Ectodermal cell (in vitro differentiated cells): ENCODE results near the gene GULP1. TPM values are rescaled to one million over a fixed set of nuclear protein-coding genes. Genes with fewer than 3 reads are reported as not detected.

ENCODE experiments used
- H3K27ac ChIP-seq: 2 replicates; pipeline ENCODE4 v1.7.0; 2013; ENCODE audit warnings: mild to moderate bottlenecking, low read depth, low read length; ENCODE audit not compliant: insufficient read depth, poor library complexity, severe bottlenecking
- H3K27me3 ChIP-seq: 2 replicates; pipeline ENCODE4 v1.7.0; 2013; ENCODE audit warnings: mild to moderate bottlenecking, low read length; ENCODE audit not compliant: insufficient read depth, control insufficient read depth, poor library complexity, severe bottlenecking
- H3K36me3 ChIP-seq: one replicate; pipeline ENCODE4 v1.7.0; 2013; ENCODE audit warnings: low read length; ENCODE audit not compliant: control insufficient read depth, insufficient read depth
- H3K4me1 ChIP-seq: one replicate; pipeline ENCODE4 v1.7.0; 2013; ENCODE audit warnings: low read length; ENCODE audit not compliant: control insufficient read depth, insufficient read depth
- H3K4me3 ChIP-seq: 2 replicates; pipeline ENCODE4 v1.7.0; 2013; ENCODE audit warnings: low read depth, low read length, control low read depth; ENCODE audit not compliant: insufficient read depth
- H3K9me3 ChIP-seq: 2 replicates; pipeline ENCODE4 v1.7.0; 2013; ENCODE audit warnings: mild to moderate bottlenecking, low read length, moderate library complexity; ENCODE audit not compliant: control insufficient read depth
- WGBS, 2 experiments: methylation state at CpG; one replicate each; pipeline ENCODE4 v1.1.7; 2013; ENCODE audit warnings: missing lambda C conversion rate in 2 of 2; 5-methylcytosine and 5-hydroxymethylcytosine counted together
- polyA plus RNA-seq, 4 experiments: library from polyadenylated mRNA; stranded (reverse); fragments of 50-300 nt; gene quantifications; one replicate each; pipeline ENCODE4 v1.2.3, GENCODE V29; 2013

The GULP1 gene
- polyA plus RNA-seq (2013, experiment 1 of 4) = 88.3 TPM
- polyA plus RNA-seq (2013, experiment 2 of 4) = 96.1 TPM
- polyA plus RNA-seq (2013, experiment 3 of 4) = 85.3 TPM
- 98.1 TPM for polyA plus RNA-seq (2013, experiment 4 of 4)

DNA sequence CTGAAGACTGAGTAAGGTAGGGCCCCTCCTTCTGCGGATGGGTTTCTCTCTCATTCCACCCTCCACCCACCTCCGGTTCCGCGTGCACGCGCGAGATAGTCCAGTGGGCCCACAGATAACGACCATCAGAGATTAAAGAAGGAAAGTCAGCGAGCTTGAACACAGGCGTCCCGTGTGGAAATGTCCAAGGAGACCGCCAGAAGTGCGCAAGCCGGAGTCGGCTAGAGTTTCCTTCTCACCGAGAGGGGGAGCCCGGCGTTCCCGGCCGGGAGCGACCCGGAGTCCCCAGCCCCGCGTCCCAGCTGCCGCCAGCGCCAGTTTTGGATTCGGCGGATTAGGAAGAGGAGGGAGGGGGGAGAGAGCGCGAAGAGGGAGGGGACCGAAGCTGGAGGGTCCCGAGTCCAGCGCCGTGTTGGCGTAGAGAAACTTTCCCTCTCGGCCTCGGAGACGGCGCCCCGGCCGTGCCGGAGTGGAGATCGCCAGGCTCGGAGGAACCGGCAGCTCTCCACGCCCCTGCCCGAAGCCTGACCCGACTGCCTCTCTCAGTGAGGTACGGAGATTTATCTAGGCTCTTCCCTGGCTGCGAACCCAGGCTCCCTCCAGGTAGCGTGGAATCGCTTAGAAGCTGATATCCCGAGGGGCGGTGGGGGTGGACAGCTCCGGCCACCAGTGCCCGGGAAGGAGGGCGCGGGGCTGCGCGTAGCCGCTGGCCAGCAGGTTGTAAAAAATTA lies at the start of gene GULP1:
TSS of gene GULP1 (plus strand) at position 258 of the 731 bp plus-strand sequence. CDS start 185,829 bp downstream, outside the sequence.
- Histone ChIP-seq H3K27me3 (no peaks in the 10 kb centered on the region), H3K4me3 (peak within 1 kb of the TSS; percentile 88), H3K27ac (peak within 1 kb of the TSS; percentile 91), H3K4me1 (no peaks in the 10 kb centered on the region), H3K36me3 (no peaks in the 10 kb centered on the region), H3K9me3 (no peaks in the 10 kb centered on the region)
- WGBS, 2 experiments = 0% methylated on average over 61 of the region's 61 CpGs

- Histone ChIP-seq H3K27me3 (no peaks in the 10 kb centered on the region), H3K27ac (no peak overlapping the region), H3K36me3 (no peaks in the 10 kb centered on the region), H3K4me3 (no peak overlapping the region), H3K9me3 (peaks cover 2% of the 10 kb centered on the region), H3K4me1 (no peaks in the 10 kb centered on the region)
- no CpG with 5 or more reads among the region's 1 CpG for WGBS, 2 experiments
Observed at GRCh38 chr2:188243381-188243780, 48.3 kb upstream of the GULP1 start.

DNA sequence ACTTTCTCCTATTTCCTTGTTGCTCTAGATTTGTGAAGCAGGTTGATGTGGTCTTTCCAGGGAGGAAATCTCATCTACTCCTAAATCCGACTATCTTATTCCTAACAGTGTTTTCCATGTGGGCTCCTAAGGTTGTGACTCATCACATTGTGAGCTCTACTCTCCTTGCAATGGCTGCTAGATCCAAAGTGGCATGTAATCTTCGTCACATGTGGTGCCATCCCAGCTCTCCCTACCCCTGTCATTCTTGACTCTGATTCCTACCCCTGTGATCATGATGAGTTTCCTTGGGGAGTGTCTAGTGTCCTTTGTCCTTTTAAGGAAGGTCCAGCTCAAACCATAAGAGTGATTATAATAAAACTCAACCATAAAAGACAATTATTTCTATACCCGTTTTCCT lies 47.3 kb upstream of the GULP1 start:
- no peaks in the 10 kb centered on the region for H3K36me3 ChIP-seq
- H3K4me3 ChIP-seq = no peak overlapping the region
- H3K27me3 ChIP-seq = no peaks in the 10 kb centered on the region
- no peak overlapping the region for H3K27ac ChIP-seq
- no peaks in the 10 kb centered on the region for H3K4me1 ChIP-seq
- WGBS, 2 experiments = 90 to 91% methylated on average over 3 of the region's 3 CpGs
- no peaks in the 10 kb centered on the region for H3K9me3 ChIP-seq

- no peaks in the 10 kb centered on the region for H3K9me3 ChIP-seq
- no peaks in the 10 kb centered on the region for H3K27me3 ChIP-seq
- no peak overlapping the region for H3K4me3 ChIP-seq
- H3K36me3 ChIP-seq = no peaks in the 10 kb centered on the region
- 91% methylated on average over 4 of the region's 5 CpGs for WGBS, 2 experiments
- no peaks in the 10 kb centered on the region for H3K4me1 ChIP-seq
- no peak overlapping the region for H3K27ac ChIP-seq
Observed at GRCh38 chr2:188245230-188245629, 46.4 kb upstream of the GULP1 start.

DNA sequence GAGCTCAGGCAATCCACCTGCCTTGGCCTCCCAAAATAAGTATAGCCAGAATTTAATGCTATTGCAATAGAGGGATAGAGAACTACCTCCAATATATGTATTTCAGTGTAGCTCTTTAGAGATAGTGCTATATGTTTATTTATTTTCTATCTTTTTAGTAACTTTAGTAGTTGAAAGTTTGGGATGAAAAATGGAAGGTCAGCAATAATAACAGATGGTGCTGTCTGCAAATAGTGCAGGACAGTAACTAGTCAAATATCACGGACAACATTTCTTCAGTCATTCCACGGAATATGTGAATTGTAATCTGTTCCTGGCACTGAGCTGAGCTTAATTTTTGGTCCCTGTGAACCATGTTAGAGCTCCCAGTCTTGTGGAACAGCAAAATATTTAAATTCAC lies 43.2 kb upstream of the GULP1 start:
- Histone ChIP-seq H3K4me1 (peaks cover 2% of the 10 kb centered on the region), H3K27ac (no peak overlapping the region), H3K9me3 (no peaks in the 10 kb centered on the region), H3K4me3 (no peak overlapping the region), H3K27me3 (no peaks in the 10 kb centered on the region), H3K36me3 (no peaks in the 10 kb centered on the region)
- 98 to 100% methylated on average over 2 of the region's 2 CpGs for WGBS, 2 experiments

DNA sequence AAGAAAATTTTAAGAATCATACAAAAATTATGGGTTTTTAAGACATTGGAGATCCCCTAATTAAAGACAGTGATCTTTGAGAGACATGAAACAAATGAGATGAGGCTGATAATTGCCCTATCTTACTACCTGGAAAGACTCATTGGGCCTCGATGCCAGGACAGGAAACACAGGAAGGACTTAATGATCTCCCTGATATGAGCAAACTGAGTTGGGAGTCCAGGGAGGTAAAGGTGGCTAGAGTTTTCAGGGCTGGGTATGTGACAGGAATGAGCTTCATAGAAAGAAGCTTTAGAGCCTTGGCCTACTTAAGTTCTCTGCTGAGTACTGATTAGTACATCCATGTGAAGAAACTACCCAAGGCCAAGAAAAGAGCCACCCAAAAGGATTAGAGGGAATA lies 40.6 kb upstream of the GULP1 start:
- 97 to 100% methylated on average over 1 of the region's 1 CpG for WGBS, 2 experiments

DNA sequence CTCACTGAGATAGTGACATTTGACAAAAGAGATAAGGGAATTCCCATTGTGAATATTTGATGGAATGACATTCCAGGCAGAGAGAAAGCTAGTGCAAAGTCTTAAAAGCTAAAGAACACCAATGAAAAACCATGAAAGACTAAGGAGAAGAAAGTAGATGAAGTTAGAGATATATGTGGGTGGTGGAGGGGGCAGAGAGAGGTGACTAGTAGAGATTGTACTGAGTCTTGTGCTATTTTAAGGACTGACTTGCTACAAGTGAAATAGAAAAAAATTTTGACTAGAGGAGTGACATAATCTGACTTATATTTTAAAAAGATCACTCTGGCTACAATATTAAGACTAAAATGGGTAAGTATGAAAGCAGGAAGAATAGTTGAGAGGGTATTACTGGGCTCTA lies 35.3 kb upstream of the GULP1 start:
- Histone ChIP-seq H3K9me3 (no peaks in the 10 kb centered on the region), H3K4me3 (no peak overlapping the region), H3K4me1 (no peaks in the 10 kb centered on the region), H3K27ac (no peak overlapping the region), H3K27me3 (no peaks in the 10 kb centered on the region), H3K36me3 (no peaks in the 10 kb centered on the region)

More for the DNA sequence above, 40.6 kb upstream of the GULP1 start:
- Histone ChIP-seq H3K4me3 (no peak overlapping the region), H3K27me3 (no peaks in the 10 kb centered on the region), H3K27ac (no peak overlapping the region), H3K36me3 (no peaks in the 10 kb centered on the region), H3K4me1 (peaks cover 2% of the 10 kb centered on the region), H3K9me3 (no peaks in the 10 kb centered on the region)

DNA sequence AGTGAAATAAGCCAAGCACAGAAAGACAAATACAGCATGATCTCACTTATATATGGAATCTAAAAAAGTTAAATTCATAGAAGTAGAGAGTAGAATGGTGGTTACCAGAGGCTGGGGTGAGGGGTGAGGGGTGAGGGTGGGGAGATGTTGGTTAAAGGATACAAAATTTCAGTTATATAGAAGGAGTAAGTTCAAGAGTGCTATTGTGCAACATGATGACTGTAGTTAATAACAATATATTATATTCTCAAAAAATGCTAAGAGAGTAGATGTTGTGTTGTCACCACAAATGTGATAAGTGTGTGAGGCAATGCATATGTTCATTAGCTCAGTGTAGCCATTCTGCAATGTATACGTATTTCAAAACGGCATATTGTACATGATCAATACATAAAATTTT lies 26.4 kb upstream of the GULP1 start:
- Histone ChIP-seq H3K4me1 (no peaks in the 10 kb centered on the region), H3K27ac (no peak overlapping the region), H3K9me3 (no peaks in the 10 kb centered on the region), H3K36me3 (no peaks in the 10 kb centered on the region), H3K4me3 (no peak overlapping the region), H3K27me3 (no peaks in the 10 kb centered on the region)
- WGBS, 2 experiments = 92% methylated on average over 2 of the region's 2 CpGs; no CpG with 5 or more reads in 1 of the 2 experiments

DNA sequence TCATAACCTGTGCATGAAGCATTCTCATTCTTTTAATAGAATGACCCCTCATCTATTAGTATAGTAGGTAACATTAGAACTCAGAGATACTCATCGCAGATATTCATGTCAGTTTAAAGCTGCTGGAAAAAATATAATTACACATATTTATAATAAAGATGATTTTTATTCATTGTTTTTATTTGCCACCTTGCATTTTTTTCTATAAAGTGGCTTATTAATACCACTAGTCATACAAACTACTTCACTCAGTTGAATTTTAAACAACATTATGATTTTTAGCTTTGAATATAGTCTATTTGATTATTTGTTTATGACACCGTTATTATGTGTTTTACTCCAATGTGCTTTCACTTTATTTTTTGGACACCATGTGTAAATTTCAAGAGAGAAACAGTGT lies 23.9 kb upstream of the GULP1 start:
- H3K36me3 ChIP-seq = no peaks in the 10 kb centered on the region
- H3K4me1 ChIP-seq = no peaks in the 10 kb centered on the region
- no peak overlapping the region for H3K27ac ChIP-seq
- no peaks in the 10 kb centered on the region for H3K9me3 ChIP-seq
- no peak overlapping the region for H3K4me3 ChIP-seq
- no peaks in the 10 kb centered on the region for H3K27me3 ChIP-seq
- WGBS, 2 experiments = 100% methylated on average over 1 of the region's 2 CpGs; no CpG with 5 or more reads in 1 of the 2 experiments

DNA sequence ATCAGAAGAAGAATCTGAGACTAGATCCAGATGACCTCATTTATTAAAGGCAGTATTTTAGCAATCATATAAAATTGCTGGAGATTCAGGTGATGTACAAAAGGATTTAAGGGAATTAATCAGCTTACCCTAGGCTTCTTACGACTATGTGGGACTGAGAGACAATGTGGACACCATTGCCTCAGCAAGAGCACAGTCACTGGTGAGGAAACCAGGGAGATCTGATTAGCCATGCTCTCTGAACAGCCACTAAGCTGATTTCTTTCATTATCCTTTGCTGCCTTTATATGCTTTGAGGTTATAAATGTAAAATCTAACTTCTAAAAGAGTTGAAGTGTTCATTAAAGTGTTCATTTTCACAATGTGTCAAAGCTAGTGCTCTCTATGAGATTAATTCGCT lies 22.7 kb upstream of the GULP1 start:
- H3K9me3 ChIP-seq = no peaks in the 10 kb centered on the region
- no peaks in the 10 kb centered on the region for H3K27me3 ChIP-seq
- no peaks in the 10 kb centered on the region for H3K36me3 ChIP-seq
- H3K4me3 ChIP-seq = no peak overlapping the region
- 52 to 70% methylated on average over 1 to 2 of the region's 2 CpGs for WGBS, 2 experiments
- H3K27ac ChIP-seq = no peak overlapping the region
- H3K4me1 ChIP-seq = no peaks in the 10 kb centered on the region
